Esophagus (tissue), 2 donors: ENCODE data around the gene MYO10. TPM values are rescaled to one million over a fixed set of nuclear protein-coding genes. Genes with fewer than 3 reads are reported as not detected.

Source experiments
- H3K27ac ChIP-seq, 2 donors: one replicate each; pipeline ENCODE4 v1.5.1; 2013; ENCODE audit warnings: low read depth in 2 of 2, mild to moderate bottlenecking in 2 of 2, inconsistent platforms in 1 of 2, low read length in 1 of 2, moderate library complexity in 1 of 2
- H3K27me3 ChIP-seq, 2 donors: one replicate each; pipeline ENCODE4 v1.6.1; 2013; ENCODE audit warnings: low read length in 2 of 2, control low read depth in 1 of 2, mild to moderate bottlenecking in 1 of 2; ENCODE audit not compliant: insufficient read depth in 2 of 2, control insufficient read depth in 1 of 2
- H3K36me3 ChIP-seq, 2 donors: one replicate each; pipeline ENCODE4 v1.6.1; 2013; ENCODE audit warnings: low read length in 1 of 2; ENCODE audit not compliant: control insufficient read depth in 2 of 2, insufficient read depth in 2 of 2
- H3K4me1 ChIP-seq, 2 donors: one replicate each; pipeline ENCODE4 v1.6.1; 2013; ENCODE audit warnings: low read length in 1 of 2; ENCODE audit not compliant: control insufficient read depth in 2 of 2, insufficient read depth in 2 of 2
- H3K4me3 ChIP-seq, 2 donors: one replicate each; pipeline ENCODE4 v1.5.1; 2013; ENCODE audit warnings: low read length in 2 of 2, mild to moderate bottlenecking in 2 of 2, low read depth in 1 of 2, moderate library complexity in 1 of 2
- H3K9me3 ChIP-seq, 2 donors: one replicate each; pipeline ENCODE4 v1.6.1; 2013; ENCODE audit warnings: mild to moderate bottlenecking in 2 of 2, low read depth in 1 of 2, low read length in 1 of 2, moderate library complexity in 1 of 2; ENCODE audit not compliant: control insufficient read depth in 2 of 2, insufficient read depth in 1 of 2
- WGBS, 2 donors: extraction: QIAGEN DNeasy Blood & Tissue Kit; methylation state at CpG; one replicate each; pipeline ENCODE4 v1.1.7; 2013; 5-methylcytosine and 5-hydroxymethylcytosine counted together
- polyA plus RNA-seq, 2 donors: library from polyadenylated mRNA; stranded (reverse); fragments of 200-250 nt; gene quantifications; one replicate each; pipeline ENCODE4 v1.2.3, GENCODE V29; 2013
- donor health status: healthy with polysubstance abuse.
- donor health status: Bipolar disorder and iron deficiency.

The MYO10 gene
- polyA plus RNA-seq, 2 donors = 5.8 to 5.9 TPM

DNA sequence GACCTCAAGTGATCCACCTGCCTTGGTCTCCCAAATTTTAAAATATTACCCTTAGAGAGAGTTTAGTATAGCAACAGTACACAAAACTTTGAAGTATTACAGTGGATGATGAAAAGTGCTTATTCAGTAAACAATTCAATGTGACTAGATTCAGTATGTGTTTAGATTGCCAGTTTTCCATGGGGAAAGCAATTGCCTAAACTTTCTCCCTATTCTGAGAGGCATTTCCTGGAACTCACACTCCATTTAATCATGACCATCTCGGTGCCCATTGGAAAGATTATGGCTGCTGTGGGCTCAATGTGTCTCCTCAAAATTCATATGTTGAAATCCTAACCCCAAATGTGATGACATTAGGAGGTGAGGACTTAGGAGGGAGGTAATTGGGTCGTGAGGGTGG is 38.9 kb upstream of the MYO10 start:
- WGBS, 2 donors = 70 to 73% methylated on average over 2 of the region's 2 CpGs
- Histone ChIP-seq H3K4me1 (no peaks in the 10 kb centered on the region), H3K36me3 (no peaks in the 10 kb centered on the region), H3K27me3 (no peaks in the 10 kb centered on the region), H3K27ac (no peak overlapping the region), H3K9me3 (no peaks in the 10 kb centered on the region), H3K4me3 (no peak overlapping the region)

DNA sequence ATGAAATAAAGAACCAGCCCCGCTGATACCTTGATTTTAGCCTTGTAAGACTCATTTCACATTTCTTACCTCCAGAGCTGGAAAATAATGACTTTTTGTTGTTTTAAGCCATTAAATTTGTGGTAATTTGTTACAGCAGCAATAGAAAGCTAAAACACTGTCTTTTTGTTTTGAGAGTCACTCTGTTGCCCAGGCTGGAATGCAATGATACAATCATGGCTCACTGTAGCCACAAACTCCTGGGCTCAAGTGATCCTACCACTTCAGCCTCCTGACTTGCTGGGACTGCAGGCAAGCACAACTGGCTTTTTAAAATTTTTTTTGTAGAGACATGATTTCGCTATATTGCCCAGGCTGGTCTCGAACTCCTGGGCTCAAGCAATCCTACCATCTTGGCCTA is 34.7 kb upstream of the MYO10 start:
- WGBS, 2 donors = 93 to 96% methylated on average over 3 of the region's 3 CpGs
- no peak overlapping the region for H3K4me3 ChIP-seq
- H3K27ac ChIP-seq = no peak overlapping the region
- no peaks in the 10 kb centered on the region for H3K27me3 ChIP-seq
- no peaks in the 10 kb centered on the region for H3K9me3 ChIP-seq
- H3K36me3 ChIP-seq = no peaks in the 10 kb centered on the region
- no peaks in the 10 kb centered on the region for H3K4me1 ChIP-seq

DNA sequence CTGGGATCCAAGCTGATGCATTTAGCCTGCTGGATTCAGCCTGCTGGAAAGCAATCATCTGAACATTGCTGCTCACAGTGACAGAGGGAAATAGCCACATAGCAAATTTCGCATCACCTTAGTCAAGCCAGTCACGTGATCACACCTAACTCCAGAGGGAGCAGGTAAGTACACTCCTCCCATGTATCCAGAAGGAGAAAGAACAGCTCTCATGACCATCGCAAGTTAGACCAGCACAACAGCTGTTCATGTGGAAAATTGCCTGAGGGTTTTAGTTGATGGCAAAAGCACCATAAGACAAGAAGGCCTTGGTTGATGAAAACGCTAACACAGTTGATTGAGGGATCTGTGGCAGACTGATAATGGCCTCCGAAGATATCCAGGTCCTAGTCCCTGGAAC is 34.2 kb upstream of the MYO10 start:
- no peak overlapping the region for H3K4me3 ChIP-seq

DNA sequence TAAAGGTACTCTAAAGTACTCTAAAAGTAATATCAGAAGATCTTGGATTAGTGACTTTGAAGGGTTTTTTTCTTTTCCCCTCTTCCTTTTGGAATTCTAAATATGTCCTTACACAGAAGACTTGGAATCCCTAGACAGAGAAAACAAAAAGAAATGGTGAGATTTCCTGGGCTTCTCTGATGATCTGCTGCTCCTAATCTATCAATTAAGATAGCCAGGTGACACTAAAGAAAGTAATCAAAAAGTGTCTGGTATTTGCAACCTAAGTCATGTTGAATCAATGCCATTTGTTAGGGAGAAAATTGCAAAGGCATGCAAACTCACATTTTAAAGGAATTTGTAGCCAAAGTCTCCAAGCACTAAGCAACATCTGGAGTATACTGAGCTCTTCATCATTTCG is 29.5 kb upstream of the MYO10 start:
- no peaks in the 10 kb centered on the region for H3K9me3 ChIP-seq
- 19 to 27% methylated on average over 1 of the region's 1 CpG for WGBS, 2 donors
- no peaks in the 10 kb centered on the region for H3K36me3 ChIP-seq
- H3K4me3 ChIP-seq = no peak overlapping the region
- no peaks in the 10 kb centered on the region for H3K4me1 ChIP-seq
- peaks cover 0 to 2% of the 10 kb centered on the region in 2 donors for H3K27me3 ChIP-seq
- no peak overlapping the region for H3K27ac ChIP-seq

More for the DNA sequence above, 34.2 kb upstream of the MYO10 start:
- Histone ChIP-seq H3K4me1 (no peaks in the 10 kb centered on the region), H3K9me3 (no peaks in the 10 kb centered on the region), H3K36me3 (no peaks in the 10 kb centered on the region), H3K27ac (no peak overlapping the region), H3K27me3 (no peaks in the 10 kb centered on the region)
- WGBS, 2 donors = 87 to 89% methylated on average over 5 of the region's 5 CpGs

DNA sequence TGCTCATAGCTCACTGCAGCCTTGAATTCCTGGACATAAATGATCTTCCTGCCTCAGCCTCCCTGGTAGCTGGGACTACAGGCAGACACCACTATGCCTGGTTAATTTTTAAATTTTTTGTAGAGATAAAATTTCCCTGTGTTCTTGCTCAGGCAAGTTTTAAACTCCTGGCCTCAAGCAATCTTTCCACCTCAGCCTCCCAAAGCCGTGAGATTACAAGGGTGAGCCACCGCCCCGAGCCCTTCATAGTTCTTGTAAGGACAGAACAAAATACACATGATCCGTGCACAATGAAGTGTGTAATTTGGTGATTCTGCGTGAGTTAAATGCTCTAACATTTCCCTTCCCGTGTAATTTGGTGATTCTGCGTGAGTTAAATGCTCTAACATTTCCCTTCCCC is 27.7 kb upstream of the MYO10 start:
- WGBS, 2 donors = 47 to 80% methylated on average over 7 of the region's 7 CpGs

DNA sequence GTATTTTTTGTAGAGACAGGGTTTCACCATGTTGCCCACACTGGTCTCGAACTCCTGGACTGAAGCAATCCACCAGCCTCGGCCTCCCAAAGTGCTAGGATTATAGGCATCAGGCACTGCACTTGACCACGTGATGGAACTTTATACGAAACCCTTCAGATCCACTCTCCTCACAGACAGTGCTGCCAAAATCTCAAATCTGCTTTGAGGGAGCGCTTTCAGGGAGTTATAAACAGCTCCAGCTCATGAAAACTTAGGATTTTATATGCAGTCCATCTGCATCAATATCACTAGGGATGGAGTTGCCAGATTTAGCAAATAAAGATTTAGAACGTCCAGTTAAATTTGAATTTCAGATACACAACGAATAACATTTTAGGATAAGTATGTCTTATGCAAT is 25.0 kb upstream of the MYO10 start:
- peaks cover 0 to 2% of the 10 kb centered on the region in 2 donors for H3K27me3 ChIP-seq
- WGBS, 2 donors = 79 to 80% methylated on average over 7 of the region's 7 CpGs
- no peak overlapping the region for H3K27ac ChIP-seq
- H3K4me3 ChIP-seq = no peak overlapping the region
- H3K9me3 ChIP-seq = no peaks in the 10 kb centered on the region
- H3K4me1 ChIP-seq = no peaks in the 10 kb centered on the region
- H3K36me3 ChIP-seq = no peaks in the 10 kb centered on the region

More for the DNA sequence above, 27.7 kb upstream of the MYO10 start:
- Histone ChIP-seq H3K36me3 (no peaks in the 10 kb centered on the region), H3K27ac (no peak overlapping the region), H3K27me3 (peaks cover 0 to 2% of the 10 kb centered on the region in 2 donors), H3K4me3 (no peak overlapping the region), H3K9me3 (no peaks in the 10 kb centered on the region), H3K4me1 (no peaks in the 10 kb centered on the region)

DNA sequence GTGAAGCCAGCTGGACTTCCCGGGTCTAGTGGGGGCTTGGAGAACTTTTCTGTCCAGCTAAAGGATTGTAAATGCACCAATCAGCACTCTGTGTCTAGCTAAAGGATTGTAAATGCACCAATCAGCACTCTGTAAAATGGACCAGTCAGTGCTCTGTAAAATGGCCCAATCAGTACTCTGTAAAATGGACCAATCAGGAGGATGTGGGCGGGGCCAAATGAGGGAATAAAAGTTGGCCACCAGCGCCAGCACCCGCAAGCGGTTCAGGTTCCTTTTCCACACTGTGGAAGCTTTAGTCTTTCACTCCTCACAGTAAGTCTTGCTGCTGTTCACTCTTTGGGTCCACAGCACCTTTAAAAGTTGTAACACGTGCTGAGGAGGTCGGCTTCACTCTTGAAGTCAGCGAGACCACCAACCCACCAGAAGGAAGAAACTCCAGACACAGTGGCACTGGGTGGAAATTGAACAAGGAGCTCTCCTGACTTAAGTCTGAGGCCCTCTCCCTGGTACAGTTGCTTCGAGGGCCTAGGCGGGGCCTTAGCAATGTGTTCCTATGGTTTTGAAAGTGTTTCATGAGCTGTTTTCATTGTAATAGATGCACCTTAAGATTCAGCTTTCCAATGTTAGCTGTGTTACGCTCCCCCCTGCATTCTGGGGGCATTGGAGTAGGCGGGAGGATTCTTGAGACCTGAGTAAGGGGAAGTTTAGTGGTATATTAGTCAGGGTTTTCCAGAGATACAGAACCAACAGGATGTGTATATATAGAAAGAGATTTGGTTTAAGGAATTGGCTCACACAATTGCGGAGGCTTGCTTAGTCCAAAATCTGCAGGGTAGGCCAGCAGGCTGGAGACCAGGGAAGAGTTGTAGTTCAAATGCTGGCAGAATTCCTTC is 21.5 kb upstream of the MYO10 start:
- Histone ChIP-seq H3K27ac (no peak overlapping the region), H3K4me1 (no peaks in the 10 kb centered on the region), H3K36me3 (no peaks in the 10 kb centered on the region), H3K27me3 (no peaks in the 10 kb centered on the region), H3K9me3 (no peaks in the 10 kb centered on the region), H3K4me3 (no peak overlapping the region)
- WGBS, 2 donors = 91 to 94% methylated on average over 13 of the region's 13 CpGs

DNA sequence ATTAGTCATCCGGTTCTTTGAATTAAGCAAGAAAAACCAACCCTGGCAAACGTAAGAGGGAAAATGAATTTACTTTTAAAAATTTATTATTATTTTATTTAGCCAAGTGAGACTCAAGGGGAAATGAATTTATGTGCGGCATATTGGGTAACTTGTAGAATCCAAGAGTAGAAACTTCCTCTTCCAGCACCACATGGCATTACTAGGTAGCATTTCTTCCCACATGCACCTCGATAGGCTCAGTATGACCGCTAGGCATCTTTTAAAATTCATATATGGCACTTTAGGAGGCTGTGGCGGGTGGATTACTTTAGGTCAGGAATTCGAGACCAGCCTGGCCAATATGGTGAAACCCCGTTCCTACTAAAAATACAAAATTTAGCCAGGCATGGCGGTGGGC is 17.6 kb upstream of the MYO10 start:
- 89 to 90% methylated on average over 9 of the region's 9 CpGs for WGBS, 2 donors
- Histone ChIP-seq H3K27me3 (no peaks in the 10 kb centered on the region), H3K9me3 (no peaks in the 10 kb centered on the region), H3K4me1 (no peaks in the 10 kb centered on the region), H3K4me3 (no peak overlapping the region), H3K27ac (no peak overlapping the region), H3K36me3 (no peaks in the 10 kb centered on the region)

DNA sequence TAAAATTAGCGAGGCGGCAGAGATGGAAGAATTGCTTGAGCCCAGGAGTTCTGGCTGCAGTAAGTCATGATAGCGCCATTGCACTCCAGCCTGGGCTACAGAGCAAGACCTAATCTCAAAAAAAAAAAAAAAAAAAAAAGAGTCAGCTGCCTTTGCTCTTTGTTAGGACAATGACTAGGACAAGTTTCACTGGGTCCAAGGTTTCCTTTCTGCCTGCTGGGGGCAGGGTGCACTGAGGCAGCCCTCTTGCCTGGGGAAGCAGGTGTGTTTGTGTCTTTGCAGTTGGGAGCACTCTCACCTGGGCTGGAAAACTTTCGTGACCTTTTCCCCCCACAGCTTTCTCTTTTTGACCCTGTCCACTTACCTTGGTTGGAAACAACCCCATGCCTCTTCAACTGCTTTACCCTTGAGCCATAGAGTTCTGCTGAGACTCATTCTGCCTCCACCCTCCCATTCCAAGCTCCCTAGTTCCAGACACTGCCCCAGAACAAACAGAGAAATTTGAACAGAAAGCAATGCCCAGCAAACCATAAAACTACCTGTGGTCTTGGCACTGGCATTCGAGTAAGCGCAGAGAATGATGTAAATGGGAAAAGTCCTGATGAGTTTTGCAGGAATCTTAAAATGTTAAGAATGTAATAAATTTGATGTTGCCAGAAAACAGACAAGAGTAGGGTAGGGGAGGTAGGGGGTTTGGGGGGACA is 17.0 kb upstream of the MYO10 start:
- 85 to 87% methylated on average over 6 of the region's 6 CpGs for WGBS, 2 donors

More for the DNA sequence above, 17.0 kb upstream of the MYO10 start:
- H3K4me1 ChIP-seq = no peaks in the 10 kb centered on the region
- no peaks in the 10 kb centered on the region for H3K9me3 ChIP-seq
- H3K27me3 ChIP-seq = no peaks in the 10 kb centered on the region
- no peak overlapping the region for H3K4me3 ChIP-seq
- no peak overlapping the region for H3K27ac ChIP-seq
- H3K36me3 ChIP-seq = no peaks in the 10 kb centered on the region
